Ishikawa (cell line): Measurements from ENCODE around the gene SRBD1.

Experiments used
- CREB1 ChIP-seq: IDR thresholded peaks from 2 replicates; pipeline ENCODE4 v1.6.1; 2012; ENCODE audit warnings: low read depth
- EGR1 ChIP-seq: IDR thresholded peaks from 2 replicates; pipeline ENCODE4 v1.6.1; 2012
- EP300 ChIP-seq: IDR thresholded peaks from 2 replicates; pipeline ENCODE4 v1.6.1; 2012; ENCODE audit warnings: borderline replicate concordance
- FOXM1 ChIP-seq: IDR thresholded peaks from 2 replicates; pipeline ENCODE4 v1.6.1; 2012; ENCODE audit warnings: low read depth, borderline replicate concordance
- NFIC ChIP-seq: IDR thresholded peaks from 2 replicates; pipeline ENCODE4 v1.6.1; 2012
- RAD21 ChIP-seq: IDR thresholded peaks from 2 replicates; pipeline ENCODE4 v1.6.1; 2012; ENCODE audit warnings: low read depth
- TCF12 ChIP-seq: IDR thresholded peaks from 2 replicates; pipeline ENCODE4 v1.6.1; 2012; ENCODE audit warnings: low read depth
- TEAD4 ChIP-seq: IDR thresholded peaks from 2 replicates; pipeline ENCODE4 v1.6.1; 2012
- YY1 ChIP-seq: IDR thresholded peaks from 2 replicates; pipeline ENCODE4 v1.6.1; 2012; ENCODE audit warnings: low read depth
- TF ChIP-seq, protein P1 (sequence below): IDR thresholded peaks from 2 replicates; pipeline ENCODE4 v1.6.1; 2012; ENCODE audit warnings: low read depth, mild to moderate bottlenecking
- TF ChIP-seq, protein P2 (sequence below): IDR thresholded peaks from 2 replicates; pipeline ENCODE4 v1.6.1; 2012
- TF ChIP-seq, protein P3 (sequence below): IDR thresholded peaks from 2 replicates; pipeline ENCODE4 v1.6.1; 2012

Gene SRBD1

DNA sequence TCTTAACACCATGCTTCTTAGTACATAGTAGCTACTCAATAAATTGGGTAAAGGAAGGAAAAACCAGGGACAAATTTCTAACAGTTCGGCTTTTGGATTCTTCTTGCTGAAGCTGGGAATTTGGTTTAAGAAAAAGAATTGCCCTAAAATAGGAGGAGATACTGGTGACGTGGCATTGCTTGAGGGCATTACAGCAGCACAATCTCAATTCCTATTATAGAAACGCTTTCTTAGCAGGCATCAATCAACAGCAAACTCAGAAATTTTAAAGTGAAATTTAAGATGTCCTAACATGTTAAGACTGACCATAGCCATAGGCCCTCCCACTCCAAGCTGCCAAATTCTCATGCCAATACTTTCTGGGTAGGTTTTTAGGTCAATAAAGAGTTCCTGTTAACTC lies 169.5 kb downstream of the SRBD1 start:
- no peak for TF ChIP-seq EP300
- no peak for TF ChIP-seq TEAD4
- TF ChIP-seq, protein P1, sequence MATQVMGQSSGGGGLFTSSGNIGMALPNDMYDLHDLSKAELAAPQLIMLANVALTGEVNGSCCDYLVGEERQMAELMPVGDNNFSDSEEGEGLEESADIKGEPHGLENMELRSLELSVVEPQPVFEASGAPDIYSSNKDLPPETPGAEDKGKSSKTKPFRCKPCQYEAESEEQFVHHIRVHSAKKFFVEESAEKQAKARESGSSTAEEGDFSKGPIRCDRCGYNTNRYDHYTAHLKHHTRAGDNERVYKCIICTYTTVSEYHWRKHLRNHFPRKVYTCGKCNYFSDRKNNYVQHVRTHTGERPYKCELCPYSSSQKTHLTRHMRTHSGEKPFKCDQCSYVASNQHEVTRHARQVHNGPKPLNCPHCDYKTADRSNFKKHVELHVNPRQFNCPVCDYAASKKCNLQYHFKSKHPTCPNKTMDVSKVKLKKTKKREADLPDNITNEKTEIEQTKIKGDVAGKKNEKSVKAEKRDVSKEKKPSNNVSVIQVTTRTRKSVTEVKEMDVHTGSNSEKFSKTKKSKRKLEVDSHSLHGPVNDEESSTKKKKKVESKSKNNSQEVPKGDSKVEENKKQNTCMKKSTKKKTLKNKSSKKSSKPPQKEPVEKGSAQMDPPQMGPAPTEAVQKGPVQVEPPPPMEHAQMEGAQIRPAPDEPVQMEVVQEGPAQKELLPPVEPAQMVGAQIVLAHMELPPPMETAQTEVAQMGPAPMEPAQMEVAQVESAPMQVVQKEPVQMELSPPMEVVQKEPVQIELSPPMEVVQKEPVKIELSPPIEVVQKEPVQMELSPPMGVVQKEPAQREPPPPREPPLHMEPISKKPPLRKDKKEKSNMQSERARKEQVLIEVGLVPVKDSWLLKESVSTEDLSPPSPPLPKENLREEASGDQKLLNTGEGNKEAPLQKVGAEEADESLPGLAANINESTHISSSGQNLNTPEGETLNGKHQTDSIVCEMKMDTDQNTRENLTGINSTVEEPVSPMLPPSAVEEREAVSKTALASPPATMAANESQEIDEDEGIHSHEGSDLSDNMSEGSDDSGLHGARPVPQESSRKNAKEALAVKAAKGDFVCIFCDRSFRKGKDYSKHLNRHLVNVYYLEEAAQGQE, result no peak
- TF ChIP-seq, protein P2, sequence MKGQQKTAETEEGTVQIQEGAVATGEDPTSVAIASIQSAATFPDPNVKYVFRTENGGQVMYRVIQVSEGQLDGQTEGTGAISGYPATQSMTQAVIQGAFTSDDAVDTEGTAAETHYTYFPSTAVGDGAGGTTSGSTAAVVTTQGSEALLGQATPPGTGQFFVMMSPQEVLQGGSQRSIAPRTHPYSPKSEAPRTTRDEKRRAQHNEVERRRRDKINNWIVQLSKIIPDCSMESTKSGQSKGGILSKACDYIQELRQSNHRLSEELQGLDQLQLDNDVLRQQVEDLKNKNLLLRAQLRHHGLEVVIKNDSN, result no peak

DNA sequence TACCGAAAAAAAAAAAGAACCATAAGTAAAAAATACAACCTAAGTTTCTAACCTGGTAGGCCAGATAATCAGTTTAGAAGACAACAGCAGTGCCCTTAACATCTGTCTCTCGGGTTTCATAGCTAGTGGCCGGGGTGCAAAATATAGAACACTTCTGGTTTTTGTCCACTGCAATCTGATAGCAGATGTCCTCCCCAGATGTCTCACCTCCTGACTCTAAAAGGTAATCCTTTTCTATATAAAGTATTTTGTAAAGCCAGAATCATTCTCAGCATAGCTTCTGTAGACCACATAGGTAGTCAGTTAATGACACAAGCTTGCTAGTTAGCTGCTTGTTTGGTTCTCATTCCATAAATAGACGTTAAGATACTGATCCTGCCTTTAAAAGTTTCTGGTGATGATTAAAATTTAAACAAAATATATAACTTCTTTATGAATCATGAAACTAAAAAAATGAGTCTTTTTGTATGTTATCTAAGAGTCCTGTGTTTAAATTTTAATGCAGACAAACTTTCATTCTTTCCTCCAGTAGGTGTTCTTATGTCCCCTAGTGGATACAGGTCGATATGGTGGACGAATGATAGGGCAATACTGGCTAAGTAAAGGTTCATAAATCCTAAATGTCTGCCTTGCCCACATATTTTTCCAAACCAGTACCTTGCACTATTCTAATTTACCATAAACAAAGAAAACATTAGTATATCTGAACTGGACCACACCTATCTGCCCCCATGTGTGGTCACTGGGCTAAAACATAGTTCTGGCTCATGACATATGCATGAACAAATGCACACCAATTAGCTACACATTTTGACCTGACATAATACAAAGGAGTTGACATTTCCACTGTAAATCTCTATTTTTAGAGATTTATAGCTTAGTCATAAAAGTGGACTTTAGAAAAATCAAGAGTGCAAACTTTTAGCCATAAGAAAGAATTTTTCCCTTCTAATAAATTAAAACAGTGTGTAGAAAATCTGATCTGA lies 171.0 kb downstream of the SRBD1 start:
- TF ChIP-seq RAD21, result peak; percentile 47; the same call in 1 of the 2 replicates
- TF ChIP-seq, protein P2, result no peak

DNA sequence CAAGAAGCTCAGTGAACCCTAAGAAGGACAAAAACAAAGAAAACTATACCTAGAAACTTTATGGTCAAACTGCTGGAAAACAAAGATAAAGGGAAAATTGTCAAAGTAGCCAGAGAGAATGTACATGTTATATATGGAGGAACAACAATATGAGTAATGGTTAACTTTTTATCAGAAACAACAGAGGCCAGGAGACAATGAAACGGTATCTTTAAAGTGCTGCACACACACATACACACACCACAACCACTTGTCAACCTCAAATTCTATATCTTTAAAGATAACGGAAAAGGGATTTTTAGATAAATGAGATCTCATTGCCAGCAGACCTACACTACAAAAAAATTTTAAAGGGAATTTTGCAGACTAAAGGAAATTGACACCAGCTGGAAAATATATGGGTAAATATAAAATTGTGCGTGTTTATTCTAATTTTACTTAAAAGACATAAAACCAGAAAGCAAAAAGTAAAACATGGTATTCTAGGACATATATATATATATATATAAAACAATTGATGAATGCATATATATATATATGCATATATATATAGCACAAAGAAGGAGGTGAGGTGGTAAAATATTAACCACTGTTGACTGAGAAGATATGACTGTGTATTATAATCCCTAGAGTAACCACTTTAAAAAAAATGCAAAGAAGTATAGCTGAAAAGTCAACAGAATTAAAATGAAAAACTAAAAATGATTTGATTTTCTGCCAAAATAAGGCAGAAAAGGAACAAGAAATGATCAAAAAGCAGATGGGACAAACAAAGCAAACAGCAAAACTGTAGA lies 172.0 kb downstream of the SRBD1 start:
- TF ChIP-seq YY1 (no peak), FOXM1 (no peak), EGR1 (no peak), EP300 (no peak)
- TF ChIP-seq, protein P2, result no peak
- TF ChIP-seq, protein P3, sequence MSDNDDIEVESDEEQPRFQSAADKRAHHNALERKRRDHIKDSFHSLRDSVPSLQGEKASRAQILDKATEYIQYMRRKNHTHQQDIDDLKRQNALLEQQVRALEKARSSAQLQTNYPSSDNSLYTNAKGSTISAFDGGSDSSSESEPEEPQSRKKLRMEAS, result no peak

DNA sequence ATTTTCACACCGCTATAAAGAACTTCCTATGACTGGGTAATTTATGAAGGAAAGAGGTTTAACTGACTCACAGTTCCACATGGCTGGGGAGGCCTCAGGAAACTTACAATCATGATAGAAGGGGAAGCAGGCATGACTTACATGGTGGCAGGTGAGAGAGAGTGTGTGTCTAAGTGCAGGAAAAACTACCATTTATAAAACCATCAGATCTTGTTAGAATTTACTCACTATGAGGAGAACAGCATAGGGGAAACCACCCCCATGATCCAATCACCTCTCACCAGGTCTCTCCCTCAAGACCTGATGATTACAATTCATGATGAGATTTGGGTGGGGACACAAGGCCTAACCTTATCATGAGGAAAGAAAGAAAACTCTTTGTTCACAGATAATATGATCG lies 174.6 kb downstream of the SRBD1 start:
- TF ChIP-seq YY1 (no peak), TCF12 (no peak), EGR1 (no peak), RAD21 (no peak), FOXM1 (no peak), TEAD4 (no peak), NFIC (no peak), CREB1 (no peak), EP300 (no peak)
- TF ChIP-seq, protein P2, result no peak
- TF ChIP-seq, protein P1, result no peak

DNA sequence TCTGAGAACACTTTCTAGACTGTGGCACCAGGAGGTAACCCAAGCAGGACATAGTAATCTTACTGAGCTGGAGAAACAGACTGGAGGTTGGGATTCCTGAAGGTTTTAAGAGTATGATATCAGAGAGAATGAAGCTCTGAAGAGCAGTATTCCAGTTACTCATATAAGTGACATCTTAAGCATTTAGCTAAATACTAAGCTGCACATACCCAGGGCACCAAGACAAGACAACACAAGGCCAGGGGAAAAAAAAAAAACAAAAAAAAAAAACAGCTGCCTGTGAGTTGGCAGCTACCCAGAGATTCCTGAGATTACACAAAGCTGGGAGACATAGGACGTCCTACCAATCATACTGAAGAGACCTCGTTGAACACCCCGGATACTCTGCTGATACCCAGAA lies 175.8 kb downstream of the SRBD1 start:
- TF ChIP-seq RAD21 (no peak), EGR1 (no peak), NFIC (no peak), TCF12 (no peak), EP300 (no peak)

DNA sequence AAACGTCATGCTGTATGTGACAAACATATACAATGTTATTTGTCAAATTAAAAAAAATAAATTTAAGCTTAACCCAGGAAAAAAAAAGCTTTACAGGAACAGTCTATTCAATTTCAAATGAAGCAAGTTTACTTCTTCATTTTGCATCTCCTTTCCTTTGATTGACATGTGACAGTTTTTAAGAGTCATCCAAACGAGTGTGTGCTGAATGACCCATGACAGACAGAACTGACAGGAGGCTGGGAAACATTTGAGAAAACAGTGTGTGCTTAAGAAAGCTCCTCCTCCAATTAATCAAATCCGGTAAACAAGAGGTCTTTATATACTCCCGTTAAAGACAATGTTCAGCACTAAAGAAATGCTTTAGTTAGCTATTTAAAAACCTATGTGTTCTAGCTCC lies 177.7 kb downstream of the SRBD1 start:
- TF ChIP-seq, protein P1, result no peak
- TF ChIP-seq CREB1 (no peak), RAD21 (no peak), TEAD4 (no peak), EGR1 (no peak)
- TF ChIP-seq, protein P3, result no peak
